Left lung (tissue), 10 donors: Measurements from ENCODE around the gene MARVELD1. TPM values are rescaled to one million over a fixed set of nuclear protein-coding genes. Genes with fewer than 3 reads are reported as not detected.
A peak's percentile ranks its signal among the peaks of the same experiment; 100 is the strongest.

Experiments used
- ATAC-seq: fragments of 200-7000 bp; cut with Tn5 transposase; one replicate; pipeline ENCODE4 v1.9.1; 2020; ENCODE audit warnings: moderate library complexity
- DNase-seq, 4 donors: peaks; one replicate each; pipeline ENCODE4 v3.0.0-alpha.2; 2013 to 2020
- H3K27ac ChIP-seq, 2 donors: fragments of 200-600 bp; sonication (generic) in 1 of 2; one replicate each; pipeline versions ENCODE4 v1.5.0 to v1.8.0; 2020 to 2021
- H3K27me3 ChIP-seq, 2 donors: fragments of 200-600 bp; sonication (generic) in 1 of 2; one replicate each; pipeline versions ENCODE4 v1.5.0 to v1.8.0; 2020 to 2021
- H3K36me3 ChIP-seq, 2 donors: fragments of 200-600 bp; sonication (generic) in 1 of 2; one replicate each; pipeline versions ENCODE4 v1.5.0 to v1.8.0; 2020 to 2021
- H3K4me1 ChIP-seq, 2 donors: fragments of 200-600 bp; one replicate each; pipeline ENCODE4 v1.8.0; 2021
- H3K4me3 ChIP-seq, 2 donors: fragments of 200-600 bp; sonication (generic) in 1 of 2; one replicate each; pipeline versions ENCODE4 v1.5.0 to v1.8.0; 2020 to 2021; ENCODE audit warnings: mild to moderate bottlenecking in 1 of 2
- H3K9me3 ChIP-seq, 2 donors: fragments of 200-600 bp; sonication (generic) in 1 of 2; one replicate each; pipeline versions ENCODE4 v1.5.0 to v1.8.0; 2020 to 2021
- intact Hi-C, 2 donors: fragments of 100-400 bp; cut with DNase I; formaldehyde crosslinking; loops; one replicate each; pipeline versions ENCODE4 v1.11.2 to v1.14.2; 2022
- polyA plus RNA-seq, 6 donors: library from polyadenylated mRNA; unstranded; fragments of 120-200 nt; gene quantifications; one replicate each; pipeline ENCODE4 v1.2.1, GENCODE V29; 2013; ENCODE audit not compliant: insufficient read length in 6 of 6
- total RNA-seq, 2 donors: library from RNA; stranded (reverse); fragmentation: NEBNext Ultra II Directional; extraction: Animal tissue kit (Norgen Biotek cat#: 25700); gene quantifications; one replicate each; pipeline ENCODE4 v1.2.1, GENCODE V29; 2021
- TF ChIP-seq, protein P1 (sequence below), 2 donors: fragments of 200-600 bp; sonication (generic) in 1 of 2; IDR thresholded peaks; one replicate each; pipeline versions ENCODE4 v1.5.0 to v1.8.0; 2021; ENCODE audit warnings: antibody characterized with exemption in 2 of 2
- donor health status: DM: no; HTN: yes; CAD: no.
- donor health status: DM: no; HTN: no; CAD: no.

MARVELD1 gene
- total and polyA plus RNA-seq, 8 donors: 48.1 to 66.9 (median 57.5) TPM

DNA sequence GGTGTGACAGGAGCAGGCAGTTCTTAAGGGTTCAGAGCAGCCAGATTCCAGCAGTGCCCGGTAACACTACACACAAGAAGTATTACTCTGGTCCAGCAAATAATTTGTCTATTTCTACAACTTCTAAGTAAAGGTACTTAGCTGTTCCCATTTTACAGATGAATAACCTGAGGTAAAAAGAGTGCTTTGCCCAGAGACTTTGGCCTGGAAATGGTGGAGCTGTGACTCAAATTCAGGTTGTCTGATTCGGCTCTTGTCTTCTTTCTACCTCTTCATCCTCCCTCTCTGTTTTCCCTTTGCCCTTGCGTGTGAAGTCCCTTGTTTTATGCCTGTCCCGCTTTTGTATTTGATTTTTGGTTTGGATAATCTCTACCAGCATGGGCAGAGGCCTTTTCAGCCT lies 41.2 kb downstream of the MARVELD1 start:
- Histone ChIP-seq H3K4me1 (no peaks in the 10 kb centered on the region), H3K27me3 (no peaks in the 10 kb centered on the region), H3K9me3 (no peaks in the 10 kb centered on the region), H3K27ac (no peak overlapping the region), H3K36me3 (peaks cover 0 to 100% of the 10 kb centered on the region in 2 donors), H3K4me3 (no peak overlapping the region)
- ATAC-seq: no peak
- intact Hi-C loops: no loop called here
- TF ChIP-seq, protein P1, sequence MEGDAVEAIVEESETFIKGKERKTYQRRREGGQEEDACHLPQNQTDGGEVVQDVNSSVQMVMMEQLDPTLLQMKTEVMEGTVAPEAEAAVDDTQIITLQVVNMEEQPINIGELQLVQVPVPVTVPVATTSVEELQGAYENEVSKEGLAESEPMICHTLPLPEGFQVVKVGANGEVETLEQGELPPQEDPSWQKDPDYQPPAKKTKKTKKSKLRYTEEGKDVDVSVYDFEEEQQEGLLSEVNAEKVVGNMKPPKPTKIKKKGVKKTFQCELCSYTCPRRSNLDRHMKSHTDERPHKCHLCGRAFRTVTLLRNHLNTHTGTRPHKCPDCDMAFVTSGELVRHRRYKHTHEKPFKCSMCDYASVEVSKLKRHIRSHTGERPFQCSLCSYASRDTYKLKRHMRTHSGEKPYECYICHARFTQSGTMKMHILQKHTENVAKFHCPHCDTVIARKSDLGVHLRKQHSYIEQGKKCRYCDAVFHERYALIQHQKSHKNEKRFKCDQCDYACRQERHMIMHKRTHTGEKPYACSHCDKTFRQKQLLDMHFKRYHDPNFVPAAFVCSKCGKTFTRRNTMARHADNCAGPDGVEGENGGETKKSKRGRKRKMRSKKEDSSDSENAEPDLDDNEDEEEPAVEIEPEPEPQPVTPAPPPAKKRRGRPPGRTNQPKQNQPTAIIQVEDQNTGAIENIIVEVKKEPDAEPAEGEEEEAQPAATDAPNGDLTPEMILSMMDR (IDR thresholded peaks at IDR 0.05): no peak
- DNase-seq: no peak

DNA sequence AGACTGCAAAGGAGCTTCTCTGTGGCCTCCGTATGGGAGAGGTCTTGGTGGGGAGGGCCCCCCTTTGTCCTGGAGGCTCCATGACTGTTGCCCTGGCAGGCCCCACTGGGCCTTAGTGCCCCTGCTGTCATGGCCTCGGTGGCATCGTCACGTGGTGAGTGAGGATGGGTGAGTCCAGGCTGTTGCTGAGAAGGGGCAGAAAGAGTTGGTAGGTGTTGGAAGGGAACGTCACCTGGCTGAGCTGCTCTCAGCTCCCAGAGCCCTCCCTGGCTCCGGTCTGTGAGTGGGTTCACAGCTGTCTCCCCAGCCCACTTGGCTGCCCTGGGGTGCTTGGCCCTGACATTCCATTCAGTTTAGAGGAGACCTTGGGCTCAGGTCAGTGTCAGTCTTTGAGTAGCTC lies 42.2 kb downstream of the MARVELD1 start:
- no peaks in the 10 kb centered on the region for H3K9me3 ChIP-seq
- no peaks in the 10 kb centered on the region for H3K4me1 ChIP-seq
- no peak overlapping the region for H3K27ac ChIP-seq
- DNase-seq (no peak), ATAC-seq (no peak)
- H3K27me3 ChIP-seq: no peaks in the 10 kb centered on the region
- no peak overlapping the region for H3K4me3 ChIP-seq
- TF ChIP-seq, protein P1 (IDR thresholded peaks at IDR 0.05): no peak
- intact Hi-C loops: no loop called here
- H3K36me3 ChIP-seq: peaks cover 0 to 100% of the 10 kb centered on the region in 2 donors

DNA sequence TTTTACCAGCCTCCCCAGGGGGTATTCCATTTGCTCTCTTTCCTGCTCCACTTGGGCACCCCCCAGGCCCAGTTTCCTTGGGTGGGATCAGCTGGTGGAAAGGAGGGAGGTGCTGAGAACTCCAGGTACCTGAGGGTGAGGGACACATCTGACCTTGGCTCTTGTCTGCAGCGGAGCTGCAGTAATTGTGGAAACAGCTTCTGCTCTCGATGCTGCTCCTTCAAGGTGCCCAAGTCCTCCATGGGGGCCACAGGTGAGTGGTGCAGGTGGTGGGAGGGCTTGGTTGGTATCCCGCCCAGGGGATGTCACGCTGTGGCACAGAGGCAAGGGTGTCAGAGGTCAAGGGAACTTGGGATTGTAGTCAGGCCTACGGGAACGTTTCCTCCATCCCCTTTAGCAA lies 43.9 kb downstream of the MARVELD1 start:
- no peak for ATAC-seq
- Histone ChIP-seq H3K9me3 (no peaks in the 10 kb centered on the region), H3K4me1 (no peaks in the 10 kb centered on the region), H3K27me3 (no peaks in the 10 kb centered on the region), H3K27ac (no peak overlapping the region), H3K36me3 (peaks cover 0 to 100% of the 10 kb centered on the region in 2 donors), H3K4me3 (no peak overlapping the region)
- DNase-seq: peak in 1 of 4 donors; percentile 41
- intact Hi-C loops: no loop called here
- TF ChIP-seq, protein P1 (IDR thresholded peaks at IDR 0.05): no peak

DNA sequence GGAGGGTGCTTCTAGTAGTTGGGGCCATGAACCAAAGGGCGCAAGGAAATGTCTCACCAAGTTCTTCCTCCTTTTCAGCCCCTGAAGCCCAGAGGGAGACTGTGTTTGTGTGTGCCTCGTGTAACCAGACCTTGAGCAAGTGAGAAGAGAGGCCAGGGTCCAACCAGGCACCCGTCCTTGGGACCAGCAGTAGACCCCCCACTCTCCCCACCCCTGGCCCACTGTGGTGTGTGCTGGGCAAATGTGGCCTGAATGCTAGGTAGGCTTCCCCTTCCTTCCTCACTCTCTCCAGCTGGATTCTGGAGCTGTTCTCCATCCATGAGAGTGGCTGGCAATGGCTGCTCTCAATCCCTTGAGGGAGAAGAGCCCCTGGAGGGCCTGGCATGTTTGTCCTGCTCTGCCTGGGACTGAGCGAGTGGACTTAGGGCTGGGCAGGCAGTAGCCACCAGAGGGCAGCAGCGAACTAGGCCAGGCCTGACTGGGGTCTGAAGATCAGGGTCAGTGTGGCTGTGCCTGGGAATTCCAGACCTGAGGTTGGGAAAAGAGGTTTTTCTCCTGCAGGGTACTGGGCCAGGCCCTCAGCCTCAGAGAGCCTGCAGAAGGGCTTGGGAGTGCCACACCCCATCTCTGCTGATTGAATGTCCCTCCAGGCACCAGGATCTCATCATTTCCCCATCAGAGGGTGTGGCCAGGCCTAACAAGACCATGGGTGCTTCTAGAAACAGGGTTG lies 45.8 kb downstream of the MARVELD1 start:
- TF ChIP-seq, protein P1 (IDR thresholded peaks at IDR 0.05): peak; percentile 68 to 77
- Histone ChIP-seq H3K9me3 (no peaks in the 10 kb centered on the region), H3K4me1 (no peaks in the 10 kb centered on the region), H3K4me3 (no peak overlapping the region), H3K27me3 (no peaks in the 10 kb centered on the region), H3K27ac (no peak overlapping the region), H3K36me3 (peaks cover 0 to 84% of the 10 kb centered on the region in 2 donors)
- DNase-seq (peak; percentile 49 to 84 (median 70)), ATAC-seq (peak; percentile 97)
- intact Hi-C loops: no loop called here

DNA sequence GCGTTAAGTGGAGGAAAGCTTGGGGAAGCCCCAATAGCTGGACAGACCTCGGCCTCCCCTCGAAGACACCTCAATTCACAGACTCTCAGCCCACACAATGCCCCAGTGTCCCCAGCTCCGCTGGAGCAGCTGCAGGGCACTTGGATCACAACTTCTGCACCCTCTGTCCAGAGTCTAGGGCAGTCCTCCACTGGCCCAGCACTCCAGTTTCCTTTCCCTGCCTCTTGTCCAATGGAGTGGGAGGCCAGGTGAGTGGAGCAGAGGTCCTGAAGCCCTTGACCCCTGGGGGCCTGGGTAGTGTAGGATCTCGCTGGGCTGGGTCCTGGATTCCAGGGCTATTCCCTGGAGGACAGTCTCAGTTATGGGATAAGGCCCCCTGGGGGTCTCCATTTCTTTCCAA lies 46.4 kb downstream of the MARVELD1 start:
- DNase-seq (peak in 1 of 4 donors; percentile 27), ATAC-seq (peak; percentile 9)
- no peak overlapping the region for H3K4me3 ChIP-seq
- no peaks in the 10 kb centered on the region for H3K9me3 ChIP-seq
- intact Hi-C loops: no loop called here
- peaks cover 0 to 78% of the 10 kb centered on the region in 2 donors for H3K36me3 ChIP-seq
- H3K4me1 ChIP-seq: no peaks in the 10 kb centered on the region
- TF ChIP-seq, protein P1 (IDR thresholded peaks at IDR 0.05): no peak
- H3K27ac ChIP-seq: no peak overlapping the region
- H3K27me3 ChIP-seq: no peaks in the 10 kb centered on the region
